Tibial artery (tissue), 4 donors: Measurements from ENCODE around the gene RADIL.

Experiments used
- DNase-seq, 2 donors: peaks; one replicate each; pipeline ENCODE4 v3.0.0-alpha.2; 2019
- H3K27ac ChIP-seq, 2 donors: fragments of 200-600 bp; sonication (generic) in 1 of 2; 1 replicate in 1 of 2; 2 replicates in 1 of 2; pipeline ENCODE4 v1.5.1; 2018 to 2019; ENCODE audit warnings: mild to moderate bottlenecking in 1 of 2
- H3K27me3 ChIP-seq, 2 donors: fragments of 200-600 bp; sonication (generic) in 1 of 2; one replicate each; pipeline versions ENCODE4 v1.5.1 to v1.6.0; 2016 to 2019
- H3K36me3 ChIP-seq, 3 donors: fragments of 200-600 bp; sonication (generic) in 2 of 3; one replicate each; pipeline ENCODE4 v1.5.1; 2016 to 2019; ENCODE audit warnings: mild to moderate bottlenecking in 2 of 3
- H3K4me1 ChIP-seq, 4 donors: fragments of 200-600 bp; sonication (generic) in 2 of 4; 1 replicate in 3 of 4; 2 replicates in 1 of 4; pipeline ENCODE4 v1.5.1; 2016 to 2019
- H3K4me3 ChIP-seq, 2 donors: fragments of 200-600 bp; sonication (generic) in 1 of 2; 1 replicate in 1 of 2; 2 replicates in 1 of 2; pipeline ENCODE4 v1.5.1; 2018 to 2019; ENCODE audit warnings: mild to moderate bottlenecking in 2 of 2
- H3K9me3 ChIP-seq, 3 donors: fragments of 200-600 bp; sonication (generic) in 1 of 3; one replicate each; pipeline ENCODE4 v1.5.1; 2016 to 2019
- intact Hi-C: fragments of 100-400 bp; cut with DNase I; formaldehyde crosslinking; loops from one replicate; pipeline ENCODE4 v1.15.0; 2023; ENCODE audit warnings: low total_unique reads
- TF ChIP-seq, protein P1 (sequence below), 2 experiments: fragments of 200-600 bp in 1 of 2; fragments of 450-650 bp in 1 of 2; IDR thresholded peaks; one replicate each; pipeline ENCODE4 v1.5.1; 2017 to 2019; ENCODE audit warnings: antibody characterized with exemption in 2 of 2, mild to moderate bottlenecking in 1 of 2, moderate library complexity in 1 of 2

Gene RADIL

DNA sequence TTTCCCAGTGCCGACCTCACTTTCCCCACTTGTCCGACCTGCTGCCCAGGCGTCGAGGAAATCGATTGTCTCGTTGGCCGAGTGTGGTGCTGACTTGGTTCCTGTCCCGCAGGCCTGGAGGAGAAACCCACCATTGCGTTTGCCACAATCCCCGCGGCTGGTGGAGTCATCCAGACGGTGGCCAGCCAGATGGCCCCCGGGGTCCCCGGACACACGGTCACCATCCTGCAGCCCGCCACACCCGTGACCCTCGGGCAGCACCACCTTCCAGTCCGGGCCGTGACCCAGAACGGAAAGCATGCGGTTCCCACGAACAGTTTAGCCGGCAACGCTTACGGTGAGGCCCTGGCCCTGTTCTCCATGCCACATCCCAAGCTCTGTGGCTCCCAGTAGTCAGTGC, 122.6 kb downstream of the RADIL start:
- DNase-seq, result no peak
- TF ChIP-seq, protein P1, sequence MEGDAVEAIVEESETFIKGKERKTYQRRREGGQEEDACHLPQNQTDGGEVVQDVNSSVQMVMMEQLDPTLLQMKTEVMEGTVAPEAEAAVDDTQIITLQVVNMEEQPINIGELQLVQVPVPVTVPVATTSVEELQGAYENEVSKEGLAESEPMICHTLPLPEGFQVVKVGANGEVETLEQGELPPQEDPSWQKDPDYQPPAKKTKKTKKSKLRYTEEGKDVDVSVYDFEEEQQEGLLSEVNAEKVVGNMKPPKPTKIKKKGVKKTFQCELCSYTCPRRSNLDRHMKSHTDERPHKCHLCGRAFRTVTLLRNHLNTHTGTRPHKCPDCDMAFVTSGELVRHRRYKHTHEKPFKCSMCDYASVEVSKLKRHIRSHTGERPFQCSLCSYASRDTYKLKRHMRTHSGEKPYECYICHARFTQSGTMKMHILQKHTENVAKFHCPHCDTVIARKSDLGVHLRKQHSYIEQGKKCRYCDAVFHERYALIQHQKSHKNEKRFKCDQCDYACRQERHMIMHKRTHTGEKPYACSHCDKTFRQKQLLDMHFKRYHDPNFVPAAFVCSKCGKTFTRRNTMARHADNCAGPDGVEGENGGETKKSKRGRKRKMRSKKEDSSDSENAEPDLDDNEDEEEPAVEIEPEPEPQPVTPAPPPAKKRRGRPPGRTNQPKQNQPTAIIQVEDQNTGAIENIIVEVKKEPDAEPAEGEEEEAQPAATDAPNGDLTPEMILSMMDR (IDR thresholded peaks at IDR 0.05), result no peak
- intact Hi-C loops, result no loop called here
- peaks cover 76 to 100% (median 93%) of the 10 kb centered on the region in 3 donors for H3K36me3 ChIP-seq
- no peaks in the 10 kb centered on the region for H3K27me3 ChIP-seq
- peaks cover 0 to 3% (median 0%) of the 10 kb centered on the region in 4 donors for H3K4me1 ChIP-seq
- H3K27ac ChIP-seq, result no peak overlapping the region
- no peaks in the 10 kb centered on the region for H3K9me3 ChIP-seq
- no peak overlapping the region for H3K4me3 ChIP-seq

DNA sequence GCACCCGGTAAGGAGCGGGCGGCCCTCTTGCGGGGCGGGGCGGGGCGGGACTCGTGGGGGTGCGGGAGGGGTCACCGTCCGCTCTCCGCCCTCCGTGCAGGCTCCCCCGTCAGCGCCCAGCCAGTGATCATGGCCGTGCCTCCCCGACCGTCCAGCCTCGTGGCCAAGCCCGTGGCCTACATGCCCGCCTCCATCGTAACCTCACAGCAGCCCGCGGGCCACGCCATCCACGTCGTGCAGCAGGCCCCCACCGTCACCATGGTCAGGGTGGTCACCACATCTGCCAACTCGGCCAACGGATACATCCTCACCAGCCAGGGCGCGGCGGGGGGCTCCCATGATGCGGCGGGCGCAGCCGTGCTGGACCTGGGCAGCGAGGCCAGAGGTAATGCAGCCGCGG, 124.3 kb downstream of the RADIL start:
- TF ChIP-seq, protein P1 (IDR thresholded peaks at IDR 0.05), result no peak
- Histone ChIP-seq H3K36me3 (peaks cover 86 to 100% (median 100%) of the 10 kb centered on the region in 3 donors), H3K27me3 (no peaks in the 10 kb centered on the region), H3K27ac (no peak overlapping the region), H3K4me3 (no peak overlapping the region), H3K4me1 (peaks cover 0 to 4% (median under 1%) of the 10 kb centered on the region in 4 donors), H3K9me3 (no peaks in the 10 kb centered on the region)
- no peak for DNase-seq
- intact Hi-C loops, result no loop called here

DNA sequence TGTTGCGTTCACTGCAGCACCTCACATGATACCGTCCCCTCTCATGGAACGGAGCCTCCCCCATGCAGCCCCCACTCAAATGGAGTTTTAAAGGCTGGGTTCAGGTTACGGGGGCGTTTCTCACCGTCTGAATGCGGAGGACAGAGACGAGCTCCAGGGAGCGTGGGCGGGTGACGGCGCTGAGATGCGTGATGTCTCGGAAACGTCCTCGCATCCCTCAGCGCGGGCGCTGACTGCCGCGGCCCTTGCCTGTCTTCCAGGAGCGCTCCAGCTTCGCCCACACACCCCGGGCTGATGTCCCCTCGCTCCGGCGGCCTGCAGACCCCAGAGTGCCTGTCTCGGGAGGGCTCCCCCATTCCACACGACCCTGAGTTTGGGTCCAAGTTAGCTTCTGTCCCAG, 124.7 kb downstream of the RADIL start:
- intact Hi-C loops, result no loop called here
- DNase-seq, result no peak

DNA sequence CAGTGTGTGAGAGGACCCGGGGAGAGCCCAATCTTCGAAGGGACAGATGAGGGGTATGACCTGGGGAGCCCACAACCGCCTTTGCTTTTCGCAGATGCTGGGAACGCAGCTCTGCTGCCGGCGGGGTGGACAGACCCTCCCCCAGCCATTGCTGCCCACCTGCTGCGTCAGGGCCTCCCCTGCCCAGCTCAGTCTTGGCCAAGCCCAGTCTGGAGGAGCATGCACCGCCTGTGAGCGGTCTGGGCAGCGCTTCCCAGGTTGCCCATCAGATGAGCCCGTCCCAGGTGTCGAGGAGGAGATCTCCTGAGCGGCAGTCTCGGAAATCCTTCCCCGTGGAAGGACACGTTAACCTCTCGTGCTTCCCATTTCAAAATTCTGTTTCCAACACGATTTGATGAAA, 125.4 kb downstream of the RADIL start:
- H3K36me3 ChIP-seq, result peaks cover 75 to 91% (median 90%) of the 10 kb centered on the region in 3 donors
- TF ChIP-seq, protein P1 (IDR thresholded peaks at IDR 0.05), result no peak
- peaks cover 0 to 14% (median 8%) of the 10 kb centered on the region in 4 donors for H3K4me1 ChIP-seq
- intact Hi-C loops, result no loop called here
- no peak overlapping the region for H3K4me3 ChIP-seq
- H3K9me3 ChIP-seq, result no peaks in the 10 kb centered on the region
- no peaks in the 10 kb centered on the region for H3K27me3 ChIP-seq
- DNase-seq, result no peak
- no peak overlapping the region for H3K27ac ChIP-seq

More for the DNA sequence above, 124.7 kb downstream of the RADIL start:
- Histone ChIP-seq H3K4me3 (no peak overlapping the region), H3K27me3 (no peaks in the 10 kb centered on the region), H3K4me1 (peaks cover 0 to 9% (median 3%) of the 10 kb centered on the region in 4 donors), H3K36me3 (peaks cover 82 to 98% (median 97%) of the 10 kb centered on the region in 3 donors), H3K9me3 (no peaks in the 10 kb centered on the region), H3K27ac (no peak overlapping the region)
- TF ChIP-seq, protein P1 (IDR thresholded peaks at IDR 0.05), result no peak

DNA sequence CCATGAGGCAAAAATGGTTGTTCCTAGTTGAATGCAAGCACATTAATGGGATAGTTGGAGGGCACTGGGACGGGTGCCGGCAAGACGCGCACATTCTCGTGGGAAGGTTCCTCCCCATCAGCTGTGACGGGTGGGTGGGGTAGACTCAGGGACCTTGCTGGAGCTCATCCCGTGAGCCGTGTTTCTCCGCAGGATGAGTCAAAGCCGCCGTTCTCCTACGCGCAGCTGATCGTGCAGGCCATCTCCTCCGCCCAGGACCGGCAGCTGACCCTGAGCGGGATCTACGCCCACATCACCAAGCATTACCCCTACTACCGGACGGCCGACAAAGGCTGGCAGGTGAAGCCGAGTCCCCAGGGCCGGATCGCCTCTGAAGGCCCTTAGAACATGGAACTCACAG, 128.5 kb downstream of the RADIL start:
- intact Hi-C loops, result no loop called here

More for the DNA sequence above, 128.5 kb downstream of the RADIL start:
- DNase-seq, result no peak
- Histone ChIP-seq H3K27me3 (no peaks in the 10 kb centered on the region), H3K36me3 (peaks cover 48 to 80% (median 59%) of the 10 kb centered on the region in 3 donors), H3K4me1 (peaks cover 0 to 28% (median 13%) of the 10 kb centered on the region in 4 donors), H3K4me3 (no peak overlapping the region), H3K27ac (no peak overlapping the region), H3K9me3 (no peaks in the 10 kb centered on the region)
- TF ChIP-seq, protein P1 (IDR thresholded peaks at IDR 0.05), result no peak
